OCI-LY1 (cell line): ENCODE measurements around the gene LSAMP.

Source experiments
- CTCF ChIP-seq: fragments of 200-600 bp; sonication (generic), shearing (Covaris generic); IDR thresholded peaks from 2 replicates; pipeline ENCODE4 v1.5.1; 2017; ENCODE audit warnings: mild to moderate bottlenecking, antibody characterized with exemption, low read length, moderate library complexity, mixed read lengths
- EZH2 ChIP-seq: fragments of 200-600 bp; sonication (generic), shearing (Covaris generic); IDR thresholded peaks from 2 replicates; pipeline ENCODE4 v1.8.0; 2017; ENCODE audit warnings: borderline replicate concordance, mixed run types, mild to moderate bottlenecking, antibody characterized with exemption, low read length, moderate library complexity, mixed read lengths

- TF ChIP-seq CTCF (peak; percentile 88), EZH2 (no peak)
Observed at GRCh38 chr3:115783938-115784738, 661.1 kb downstream of the LSAMP start.
